SK-N-MC (cell line): Measurements from ENCODE around the gene PPP1R12B.
"Not testable (repeated sequence)": the region's sequence is repeated elsewhere in the genome, so short reads cannot be mapped to it uniquely, and the experiment has no call there.

Experiments
- EZH2 ChIP-seq: fragments of 200-600 bp; sonication (generic); IDR thresholded peaks from one replicate; pipeline ENCODE4 v1.6.1; 2017; ENCODE audit warnings: antibody characterized with exemption
- POLR2AphosphoS5 ChIP-seq: IDR thresholded peaks from 2 replicates; pipeline ENCODE4 v1.6.1; 2012; ENCODE audit warnings: mild to moderate bottlenecking, low read depth, low read length, borderline replicate concordance

DNA sequence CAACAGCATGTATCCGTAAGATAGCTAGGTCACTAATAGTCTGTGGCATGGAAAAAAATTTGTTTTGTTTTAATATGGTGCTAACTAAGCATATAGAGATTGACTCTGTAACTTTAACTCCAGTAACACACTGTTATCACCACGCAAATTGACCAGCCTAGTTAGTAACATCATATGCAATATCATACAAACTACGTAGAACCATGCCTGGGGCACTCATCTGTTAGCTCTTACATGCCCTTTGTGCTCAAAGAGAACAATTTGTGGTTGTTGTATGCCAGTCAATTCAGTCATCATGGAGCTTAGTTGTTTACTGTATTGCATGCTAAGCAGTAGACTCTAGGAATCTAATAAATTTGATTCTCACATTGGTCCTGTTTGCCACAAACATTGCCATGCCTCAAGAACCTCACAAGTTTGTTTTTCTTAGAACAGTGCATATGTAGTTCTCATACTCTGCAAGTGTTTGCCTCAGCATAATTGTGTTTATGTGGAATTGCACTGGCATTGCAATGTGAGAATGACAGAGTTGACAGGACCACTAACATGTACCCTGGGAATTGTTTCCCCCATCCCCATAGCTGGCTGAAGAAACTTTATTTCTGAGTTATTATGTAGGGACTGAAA lies 179.7 kb downstream of the PPP1R12B start:
- TF ChIP-seq POLR2AphosphoS5, EZH2: not testable (repeated sequence)
